Immature natural killer cell (primary cell): ENCODE data around the gene SUGP1. TPM values are rescaled to one million over a fixed set of nuclear protein-coding genes. Genes with fewer than 3 reads are reported as not detected.
"Not testable (repeated sequence)": the region's sequence is repeated elsewhere in the genome, so short reads cannot be mapped to it uniquely, and the experiment has no call there.

ENCODE experiments used
- DNase-seq, 3 donors: peaks; one replicate each; pipeline ENCODE4 v3.0.0; 2022; ENCODE audit warnings: mixed read lengths in 1 of 3
- H3K27ac Mint-ChIP-seq, 6 donors: one replicate each; pipeline ENCODE4 v1.8.0; 2020; ENCODE audit warnings: mixed read lengths in 6 of 6, mild to moderate bottlenecking in 5 of 6, inconsistent platforms in 4 of 6, moderate library complexity in 3 of 6
- H3K27me3 Mint-ChIP-seq, 3 donors: one replicate each; pipeline ENCODE4 v1.8.0; 2020 to 2021; ENCODE audit warnings: low read depth in 3 of 3, mild to moderate bottlenecking in 3 of 3, mixed read lengths in 3 of 3, moderate library complexity in 3 of 3, inconsistent platforms in 1 of 3
- H3K36me3 Mint-ChIP-seq, 3 donors: one replicate each; pipeline ENCODE4 v1.8.0; 2020; ENCODE audit warnings: mixed read lengths in 3 of 3, inconsistent platforms in 2 of 3, mild to moderate bottlenecking in 2 of 3
- H3K4me1 Mint-ChIP-seq, 2 donors: one replicate each; pipeline ENCODE4 v1.8.0; 2020; ENCODE audit warnings: inconsistent platforms in 2 of 2, mild to moderate bottlenecking in 2 of 2, mixed read lengths in 2 of 2, moderate library complexity in 1 of 2
- H3K4me3 Mint-ChIP-seq, 5 donors: one replicate each; pipeline ENCODE4 v1.8.0; 2020; ENCODE audit warnings: mild to moderate bottlenecking in 5 of 5, mixed read lengths in 5 of 5, inconsistent platforms in 3 of 5, moderate library complexity in 3 of 5
- H3K9me3 Mint-ChIP-seq, 6 donors: one replicate each; pipeline ENCODE4 v1.8.0; 2020; ENCODE audit warnings: mild to moderate bottlenecking in 6 of 6, mixed read lengths in 6 of 6, inconsistent platforms in 4 of 6, moderate library complexity in 3 of 6
- polyA plus RNA-seq, 3 donors: library from polyadenylated mRNA; unstranded; fragments of 300-500 nt; fragmentation: Illumina TruSeq; gene quantifications; one replicate each; pipeline ENCODE4 v1.2.3, GENCODE V29; 2021

SUGP1 gene
- polyA plus RNA-seq, 3 donors from 2014 or later = 25.4 to 47.1 (median 27.7) TPM

DNA sequence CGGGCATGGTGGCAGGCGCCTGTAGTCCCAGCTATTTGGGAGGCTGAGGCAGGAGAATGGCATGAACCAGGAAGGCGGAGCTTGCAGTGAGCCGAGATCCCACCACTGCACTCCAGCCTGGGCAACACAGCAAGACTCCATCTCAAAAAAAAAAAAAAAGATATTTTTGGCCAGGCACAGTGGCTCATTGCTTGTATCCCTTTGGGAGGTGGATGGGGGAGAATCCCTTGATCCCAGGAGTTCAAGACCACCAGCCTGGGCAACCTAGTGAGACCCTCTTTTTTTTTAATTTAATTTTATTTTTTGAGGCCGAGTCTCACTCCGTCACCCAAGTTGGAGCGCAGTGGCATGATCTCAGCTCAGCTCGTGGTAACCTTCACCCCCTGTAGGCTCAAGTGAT lies 30.4 kb upstream of the SUGP1 start:
- not testable (repeated sequence) for H3K9me3 Mint-ChIP-seq

DNA sequence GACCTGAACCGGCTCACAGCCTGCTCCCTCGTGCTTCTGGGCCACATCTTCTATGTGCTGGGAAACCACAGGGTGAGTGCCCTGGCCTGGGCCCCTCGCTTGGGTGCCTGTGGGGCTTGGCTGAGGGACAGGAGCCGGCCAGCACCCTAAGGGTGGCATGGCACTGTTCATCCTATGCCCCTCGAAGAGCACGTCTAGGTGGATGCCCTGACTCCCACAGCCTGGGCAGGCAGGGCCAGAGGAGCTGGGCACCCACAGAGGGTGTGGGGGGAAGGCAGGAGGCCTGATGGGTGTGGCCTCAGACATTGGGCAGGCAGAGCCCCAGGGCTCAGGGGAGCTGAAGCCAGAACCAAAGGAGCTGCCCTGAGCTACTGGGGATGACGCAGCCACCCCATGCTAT lies 29.1 kb upstream of the SUGP1 start:
- Mint-ChIP-seq H3K4me3 (no peak overlapping the region), H3K9me3 (no peaks in the 10 kb centered on the region), H3K36me3 (peaks cover 14 to 33% (median 16%) of the 10 kb centered on the region in 3 donors), H3K4me1 (no peaks in the 10 kb centered on the region), H3K27me3 (peaks cover 0 to 5% (median 2%) of the 10 kb centered on the region in 3 donors), H3K27ac (no peak overlapping the region)
- no peak for DNase-seq

More for the DNA sequence above, 30.4 kb upstream of the SUGP1 start:
- not testable (repeated sequence) for H3K27me3 Mint-ChIP-seq, H3K27ac Mint-ChIP-seq, DNase-seq, H3K4me3 Mint-ChIP-seq, H3K4me1 Mint-ChIP-seq
- peaks cover 14 to 25% (median 16%) of the 10 kb centered on the region in 3 donors for H3K36me3 Mint-ChIP-seq

DNA sequence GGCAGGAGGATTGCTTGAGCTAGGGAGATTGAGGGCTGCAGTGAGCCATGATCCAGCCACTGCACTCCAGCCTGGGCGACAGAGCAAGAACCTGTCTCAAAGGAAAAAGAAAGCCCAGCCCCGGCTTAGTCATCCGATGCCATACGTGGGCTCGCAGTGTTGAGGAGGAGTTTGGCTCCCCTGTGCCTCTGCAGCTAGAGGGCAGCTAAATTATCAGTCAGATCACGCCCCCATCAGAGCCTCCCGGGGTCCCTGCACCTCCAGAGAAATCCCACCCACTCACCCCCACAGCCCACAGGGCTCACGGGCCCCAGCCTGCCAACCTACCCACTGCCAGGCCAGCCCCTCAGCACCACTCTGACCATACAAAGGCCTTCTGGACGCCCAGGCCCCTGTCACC lies 28.0 kb upstream of the SUGP1 start:
- H3K9me3 Mint-ChIP-seq = no peaks in the 10 kb centered on the region
- peaks cover 0 to 5% (median 2%) of the 10 kb centered on the region in 3 donors for H3K27me3 Mint-ChIP-seq
- H3K4me3 Mint-ChIP-seq = no peak overlapping the region
- no peaks in the 10 kb centered on the region for H3K4me1 Mint-ChIP-seq
- DNase-seq = no peak
- no peak overlapping the region for H3K27ac Mint-ChIP-seq
- peaks cover 11 to 29% (median 16%) of the 10 kb centered on the region in 3 donors for H3K36me3 Mint-ChIP-seq

DNA sequence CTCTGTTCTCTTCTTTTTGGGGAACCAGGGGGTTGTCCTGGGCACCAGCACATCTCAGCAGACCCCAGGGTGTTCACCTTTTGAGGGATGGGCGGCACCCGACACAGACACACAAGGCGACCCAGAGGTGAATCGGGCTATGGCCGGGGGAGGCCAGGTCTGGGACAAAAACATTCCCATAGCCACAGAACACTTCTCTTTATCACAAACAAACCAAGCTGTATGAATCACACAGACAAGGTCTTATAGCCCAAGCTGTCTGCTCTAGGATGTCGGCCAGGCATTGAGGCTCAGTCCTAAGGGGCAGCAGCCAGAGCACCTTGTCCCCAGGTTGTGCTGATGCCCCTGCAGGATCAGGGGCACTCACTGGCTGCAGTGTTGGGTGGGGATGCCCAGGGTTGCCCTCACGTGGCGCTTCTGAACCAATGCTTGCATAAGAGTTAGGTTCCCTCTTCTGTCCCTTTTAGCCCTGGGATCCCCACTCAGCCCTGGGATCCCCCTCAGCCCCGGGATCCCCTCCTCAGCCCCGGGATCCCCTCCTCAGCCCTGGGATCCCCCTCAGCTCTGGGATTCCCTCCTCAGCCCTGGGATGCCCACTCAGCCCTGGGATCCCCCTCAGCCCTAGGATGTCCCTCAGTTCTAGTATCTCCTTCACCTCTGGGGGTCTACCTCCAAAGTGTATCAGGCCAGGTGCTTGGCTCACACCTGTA lies 27.2 kb upstream of the SUGP1 start:
- Mint-ChIP-seq H3K4me1 (no peaks in the 10 kb centered on the region), H3K27me3 (peaks cover 0 to 4% (median 2%) of the 10 kb centered on the region in 3 donors), H3K4me3 (no peak overlapping the region), H3K36me3 (peaks cover 7 to 29% (median 16%) of the 10 kb centered on the region in 3 donors), H3K27ac (no peak overlapping the region), H3K9me3 (no peaks in the 10 kb centered on the region)
- DNase-seq = no peak

DNA sequence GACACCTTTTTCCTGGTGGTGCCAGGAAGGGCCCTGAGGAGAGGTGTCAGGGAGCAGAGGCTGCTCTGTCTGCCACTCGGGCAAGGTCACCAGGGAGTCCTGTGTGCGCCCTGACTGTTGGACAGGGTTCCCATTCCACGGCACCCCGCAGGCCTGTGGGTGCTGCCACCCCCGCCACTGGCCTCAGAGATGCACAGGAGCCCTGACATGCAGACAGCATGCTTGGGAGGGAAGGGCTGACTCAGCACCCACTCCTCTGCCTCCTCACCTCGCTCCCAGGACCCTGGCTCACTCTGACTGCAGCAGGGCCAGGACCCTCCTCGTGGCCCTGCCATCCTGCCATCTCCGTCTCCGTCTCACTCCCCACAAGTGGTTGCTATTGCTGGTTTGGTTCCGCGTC lies 25.7 kb upstream of the SUGP1 start:
- Mint-ChIP-seq H3K27ac (peak overlapping the region in 1 of 6 donors; percentile 10), H3K4me3 (no peak overlapping the region), H3K9me3 (no peaks in the 10 kb centered on the region), H3K4me1 (no peaks in the 10 kb centered on the region), H3K36me3 (peaks cover 7 to 23% (median 11%) of the 10 kb centered on the region in 3 donors), H3K27me3 (peaks cover 0 to 4% (median 2%) of the 10 kb centered on the region in 3 donors)
- no peak for DNase-seq

DNA sequence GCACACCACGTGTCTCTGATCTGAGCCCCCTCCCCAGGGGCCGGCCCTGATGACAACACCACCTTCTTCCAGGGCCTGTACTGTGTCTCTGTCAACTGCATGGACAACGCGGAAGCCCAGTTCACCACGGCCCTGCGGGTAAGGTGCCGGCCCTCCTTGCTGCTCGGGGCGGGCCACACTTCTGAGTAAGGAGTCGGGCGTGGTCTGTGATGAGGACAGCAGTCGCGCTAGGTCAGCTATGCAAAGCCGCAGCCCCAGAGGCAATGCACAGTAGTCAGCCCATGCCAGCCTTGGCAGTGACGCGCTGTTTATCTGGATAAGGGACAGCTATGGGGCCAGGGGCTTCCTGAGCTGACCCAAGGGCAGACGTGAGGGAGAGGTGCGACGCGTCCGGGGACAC lies 24.9 kb upstream of the SUGP1 start:
- peaks cover 0 to 4% (median 2%) of the 10 kb centered on the region in 3 donors for H3K27me3 Mint-ChIP-seq
- no peak for DNase-seq
- no peak overlapping the region for H3K4me3 Mint-ChIP-seq
- H3K27ac Mint-ChIP-seq = no peak overlapping the region
- no peaks in the 10 kb centered on the region for H3K9me3 Mint-ChIP-seq
- peaks cover 7 to 23% (median 11%) of the 10 kb centered on the region in 3 donors for H3K36me3 Mint-ChIP-seq
- no peaks in the 10 kb centered on the region for H3K4me1 Mint-ChIP-seq

DNA sequence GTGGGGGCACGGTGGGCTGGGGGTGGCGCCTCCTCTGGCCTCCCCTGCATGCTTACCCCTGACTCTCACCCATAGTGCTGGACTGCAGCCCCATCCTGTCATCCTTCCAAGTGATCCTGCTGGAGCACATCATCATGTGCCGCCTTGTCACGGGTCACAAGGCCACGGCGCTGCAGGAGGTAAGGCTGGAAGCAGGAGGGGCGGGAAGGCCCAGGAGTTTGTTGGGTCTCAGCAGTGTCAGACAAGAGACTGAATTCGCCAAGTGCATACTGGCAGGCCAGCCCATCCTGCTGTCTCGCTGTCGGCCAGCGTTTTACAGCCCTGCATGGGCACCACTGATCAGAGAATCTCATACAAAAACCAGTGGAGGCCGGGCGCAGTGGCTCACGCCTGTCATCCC lies 23.5 kb upstream of the SUGP1 start:
- no peaks in the 10 kb centered on the region for H3K4me1 Mint-ChIP-seq
- H3K27me3 Mint-ChIP-seq = peaks cover 0 to 2% (median 2%) of the 10 kb centered on the region in 3 donors
- H3K27ac Mint-ChIP-seq = no peak overlapping the region
- peaks cover 7 to 19% (median 11%) of the 10 kb centered on the region in 3 donors for H3K36me3 Mint-ChIP-seq
- DNase-seq = no peak
- no peak overlapping the region for H3K4me3 Mint-ChIP-seq
- H3K9me3 Mint-ChIP-seq = no peaks in the 10 kb centered on the region

DNA sequence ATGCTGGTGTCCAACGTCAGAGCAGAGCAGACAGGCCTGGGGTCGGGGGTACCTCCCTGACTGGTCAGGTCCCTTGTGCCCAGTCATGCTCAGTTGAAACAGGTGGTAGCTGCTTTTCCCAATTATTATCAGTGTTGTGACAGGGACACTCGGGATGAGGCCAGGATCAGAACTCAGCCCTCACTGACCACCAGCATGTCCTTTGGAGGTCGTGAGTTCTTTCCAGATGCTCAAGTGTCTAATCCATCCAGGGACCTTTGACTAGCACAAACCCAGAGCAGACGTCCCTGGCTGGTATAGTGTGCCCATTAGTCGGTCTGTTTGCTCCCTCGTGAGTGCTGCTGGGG lies 22.7 kb upstream of the SUGP1 start:
- Mint-ChIP-seq H3K4me3 (no peak overlapping the region), H3K27me3 (peaks cover 0 to 2% (median 0%) of the 10 kb centered on the region in 3 donors), H3K9me3 (no peaks in the 10 kb centered on the region), H3K4me1 (no peaks in the 10 kb centered on the region), H3K27ac (no peak overlapping the region), H3K36me3 (peaks cover 11 to 25% (median 13%) of the 10 kb centered on the region in 3 donors)
- no peak for DNase-seq

DNA sequence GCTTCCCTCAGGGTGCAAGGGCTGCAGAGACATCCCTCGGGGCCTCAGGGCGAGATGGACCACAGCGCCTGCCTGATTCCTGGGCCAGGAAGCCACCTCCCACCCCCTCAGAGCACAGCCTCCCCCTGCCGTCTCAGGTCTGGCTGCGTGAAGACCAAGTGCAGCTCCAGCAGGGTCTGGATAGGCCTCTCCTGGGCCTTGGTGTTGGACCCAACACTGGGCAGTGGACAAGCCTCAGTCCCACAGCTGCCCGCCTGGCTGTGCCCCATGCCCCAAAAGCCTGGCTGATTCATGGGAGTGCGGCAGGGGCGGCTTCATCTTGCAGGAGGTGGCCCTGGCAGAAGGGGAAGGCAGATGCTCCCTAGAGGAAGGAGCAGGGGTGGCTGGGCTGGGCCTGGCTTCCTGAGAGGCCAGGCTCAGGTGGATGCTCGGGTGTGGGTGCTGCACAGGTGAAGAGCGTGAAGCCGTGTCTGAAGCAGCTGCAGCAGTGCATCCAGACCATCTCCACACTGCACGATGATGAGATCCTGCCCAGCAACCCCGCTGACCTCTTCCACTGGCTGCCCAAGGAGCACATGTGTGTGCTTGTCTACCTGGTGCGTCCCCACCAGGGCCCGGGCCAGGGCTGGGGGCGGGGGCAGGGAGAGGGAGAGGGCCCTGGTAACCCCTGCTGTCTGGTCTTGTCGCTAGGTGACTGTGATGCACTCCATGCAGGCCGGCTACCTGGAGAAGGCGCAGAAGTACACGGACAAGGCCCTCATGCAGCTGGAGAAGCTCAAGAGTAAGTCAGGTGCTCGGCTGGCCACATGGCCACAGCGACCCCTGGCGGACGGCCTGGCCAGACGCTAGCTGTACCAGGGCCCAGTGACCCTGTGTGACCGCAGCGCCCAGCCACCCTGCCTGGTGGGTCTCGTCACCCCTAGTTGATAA lies 22.0 kb upstream of the SUGP1 start:
- no peak for DNase-seq
- Mint-ChIP-seq H3K9me3 (no peaks in the 10 kb centered on the region), H3K36me3 (peaks cover 10 to 26% (median 13%) of the 10 kb centered on the region in 3 donors), H3K4me3 (no peak overlapping the region), H3K27me3 (peaks cover 0 to 2% (median 0%) of the 10 kb centered on the region in 3 donors), H3K4me1 (no peaks in the 10 kb centered on the region), H3K27ac (no peak overlapping the region)

DNA sequence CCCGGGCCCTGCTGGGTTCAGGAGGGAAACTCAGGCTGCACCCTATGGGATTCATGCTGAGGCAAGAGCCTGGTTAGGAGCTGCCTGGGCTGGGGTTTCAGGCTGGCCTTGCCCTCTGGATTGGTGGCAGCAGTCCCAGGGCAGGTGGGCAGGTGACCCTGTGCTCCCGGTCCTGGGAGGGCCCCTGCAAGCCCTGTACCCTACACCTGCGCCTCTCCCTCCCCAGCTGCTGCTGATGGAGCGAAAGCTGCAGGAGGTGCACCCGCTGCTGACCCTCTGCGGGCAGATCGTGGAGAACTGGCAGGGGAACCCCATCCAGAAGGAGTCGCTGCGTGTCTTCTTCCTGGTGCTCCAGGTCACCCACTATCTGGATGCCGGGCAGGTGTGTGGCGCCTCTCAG lies 20.7 kb upstream of the SUGP1 start:
- Mint-ChIP-seq H3K9me3 (no peaks in the 10 kb centered on the region), H3K27ac (no peak overlapping the region), H3K4me1 (peaks cover 0 to 6% of the 10 kb centered on the region in 2 donors), H3K4me3 (no peak overlapping the region), H3K36me3 (peaks cover 4 to 22% (median 6%) of the 10 kb centered on the region in 3 donors), H3K27me3 (peaks cover 0 to 2% (median 0%) of the 10 kb centered on the region in 3 donors)
- no peak for DNase-seq

DNA sequence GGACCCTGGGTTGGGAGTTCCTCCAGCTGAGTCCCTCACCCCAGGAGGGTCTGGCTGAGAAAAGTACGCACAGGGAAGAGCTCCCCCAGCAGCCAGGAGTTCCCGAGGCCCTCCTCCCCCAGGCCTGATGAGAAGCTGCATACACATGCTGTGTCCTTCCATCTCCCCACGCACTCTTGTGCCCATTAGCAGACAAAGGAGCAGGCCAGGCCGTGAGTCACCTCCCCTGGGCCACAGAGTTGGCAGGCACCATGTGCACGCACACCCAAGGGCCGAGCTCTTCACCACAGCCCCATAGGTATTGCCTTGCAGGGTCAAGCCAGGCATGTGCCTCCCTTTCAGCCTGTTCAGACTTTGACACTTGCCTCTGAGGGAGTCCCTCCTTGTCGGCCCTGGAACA lies 17.8 kb upstream of the SUGP1 start:
- Mint-ChIP-seq H3K4me1 (peaks cover 8 to 10% of the 10 kb centered on the region in 2 donors), H3K9me3 (no peaks in the 10 kb centered on the region), H3K4me3 (no peak overlapping the region), H3K36me3 (peaks cover 4 to 15% (median 6%) of the 10 kb centered on the region in 3 donors), H3K27ac (no peak overlapping the region), H3K27me3 (peaks cover 0 to 2% (median 0%) of the 10 kb centered on the region in 3 donors)
- DNase-seq = no peak

DNA sequence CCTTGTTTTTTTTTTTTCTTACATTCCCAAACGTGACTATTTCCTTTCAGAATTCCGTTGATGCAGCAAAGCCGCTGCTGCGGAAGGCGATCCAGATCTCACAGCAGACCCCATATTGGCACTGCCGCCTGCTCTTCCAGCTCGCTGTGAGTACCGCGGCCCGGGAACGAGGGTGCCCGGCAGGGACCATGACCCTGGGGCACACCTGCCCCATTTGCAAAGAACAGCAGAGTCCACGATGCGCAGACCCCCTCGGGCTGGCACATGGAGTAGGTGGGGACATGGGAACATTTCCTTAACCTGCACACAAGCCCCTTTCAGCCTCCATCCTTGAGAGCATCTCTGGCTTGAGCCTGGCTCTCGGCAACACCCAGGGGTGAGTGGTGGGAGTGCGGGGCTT lies 16.8 kb upstream of the SUGP1 start:
- DNase-seq = no peak
- H3K4me3 Mint-ChIP-seq = no peak overlapping the region
- H3K9me3 Mint-ChIP-seq = no peaks in the 10 kb centered on the region
- peaks cover 8 to 10% of the 10 kb centered on the region in 2 donors for H3K4me1 Mint-ChIP-seq
- H3K36me3 Mint-ChIP-seq = peaks cover 4 to 15% (median 6%) of the 10 kb centered on the region in 3 donors
- peaks cover 0 to 2% (median 0%) of the 10 kb centered on the region in 3 donors for H3K27me3 Mint-ChIP-seq
- H3K27ac Mint-ChIP-seq = no peak overlapping the region

DNA sequence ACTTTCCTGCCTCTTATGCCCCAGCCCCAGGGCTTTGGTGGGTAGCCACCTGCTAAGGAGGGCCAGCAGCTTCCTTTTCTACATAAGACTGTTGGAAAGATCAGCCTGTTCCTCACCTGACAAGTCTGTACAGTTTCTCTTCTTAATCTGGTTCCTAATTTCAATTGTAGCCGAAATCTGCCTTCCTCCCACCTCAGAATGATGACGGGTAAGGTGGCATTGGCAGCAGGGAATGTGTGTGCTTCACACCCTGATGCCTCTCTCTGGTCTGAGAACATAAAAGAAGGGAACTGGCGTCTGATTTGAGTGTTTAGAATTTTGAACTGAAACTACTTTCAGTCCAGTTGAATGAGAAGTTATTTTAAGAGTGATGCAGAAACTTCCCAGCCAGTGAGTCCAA lies 16.3 kb upstream of the SUGP1 start:
- H3K4me1 Mint-ChIP-seq = peaks cover 10 to 11% of the 10 kb centered on the region in 2 donors
- no peaks in the 10 kb centered on the region for H3K9me3 Mint-ChIP-seq
- H3K4me3 Mint-ChIP-seq = no peak overlapping the region
- peaks cover 4 to 16% (median 6%) of the 10 kb centered on the region in 3 donors for H3K36me3 Mint-ChIP-seq
- DNase-seq = no peak
- peaks cover 0 to 2% (median 0%) of the 10 kb centered on the region in 3 donors for H3K27me3 Mint-ChIP-seq
- no peak overlapping the region for H3K27ac Mint-ChIP-seq
